ENCODE data around the gene PRX. TPM values are rescaled to one million over a fixed set of nuclear protein-coding genes. Genes with fewer than 3 reads are reported as not detected.

The PRX gene
- total RNA-seq, 1 experiment from 2014 or later, result 2.2 TPM

DNA sequence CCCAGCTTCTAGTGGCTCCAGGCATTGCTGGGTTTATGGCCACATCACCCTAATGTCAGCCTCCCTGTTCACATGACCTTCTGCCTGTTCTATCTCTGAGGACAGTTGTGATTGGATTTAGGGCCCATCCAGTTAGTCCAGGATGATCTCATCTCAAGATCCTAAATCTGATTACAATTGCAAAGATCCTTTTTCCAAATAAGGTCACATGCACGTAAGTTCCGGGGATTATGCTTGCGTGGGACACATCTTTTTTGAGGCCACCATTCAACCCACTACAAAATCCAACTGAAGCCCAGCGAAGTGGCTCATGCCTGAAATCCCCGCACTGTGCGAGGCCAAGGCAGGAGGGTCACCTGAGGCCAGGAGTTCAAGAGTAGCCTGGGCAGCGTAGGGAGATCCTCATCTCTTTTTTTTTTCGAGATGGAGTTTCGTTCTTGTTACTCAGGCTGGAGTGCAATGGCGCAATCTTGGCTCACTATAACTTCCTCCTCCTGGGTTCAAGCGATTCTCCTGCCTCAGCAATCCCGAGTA is 52.4 kb downstream of the PRX start:
- no peaks in the 10 kb centered on the region for H3F3A ChIP-seq (ENCODE audit: low read length, unreplicated experiment)
- POLR2A ChIA-PET (ENCODE audit: unreplicated experiment), result no interaction called here

DNA sequence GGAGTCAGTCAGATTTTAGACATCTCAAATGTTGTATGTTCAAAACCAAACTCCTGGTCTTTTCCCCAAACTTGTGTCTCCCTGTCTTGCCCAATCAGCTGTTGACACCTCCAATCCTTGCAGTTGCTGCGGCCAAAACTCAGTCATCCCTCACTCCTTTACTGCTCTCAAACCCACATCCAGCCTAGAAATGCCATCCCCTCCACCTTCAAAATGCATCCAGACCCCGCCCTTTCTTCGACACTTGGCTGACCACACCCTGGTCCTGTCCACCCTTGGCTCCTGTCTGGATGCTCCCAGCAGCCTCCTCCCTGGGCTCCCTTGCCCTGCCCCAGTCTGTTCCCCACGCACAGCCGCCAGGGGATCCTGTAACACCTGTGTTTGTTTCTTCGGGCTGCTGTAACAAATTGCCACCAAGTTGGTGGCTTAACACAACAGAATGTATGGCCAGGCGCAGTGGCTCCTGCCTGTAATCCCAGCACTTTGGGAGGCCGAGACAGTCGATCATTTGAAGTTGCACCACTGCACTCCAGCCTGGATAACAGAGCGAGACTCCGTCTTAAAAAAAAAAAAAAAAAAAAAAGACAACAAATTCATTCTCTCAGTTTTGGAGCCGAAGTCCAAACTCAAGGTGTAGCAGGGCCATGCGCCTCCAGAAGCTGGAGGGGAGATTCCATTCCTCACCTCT is 53.0 kb downstream of the PRX start:
- no peak overlapping the region for H3K9ac ChIP-seq (ENCODE audit: low read length)
- no peak overlapping the region for H3K4me2 ChIP-seq (ENCODE audit: low read length)
- H3K4me1 ChIP-seq (ENCODE audit: insufficient read depth, low read length), result no peaks in the 10 kb centered on the region
- no peak for DNase-seq
- no peaks in the 10 kb centered on the region for H3K36me3 ChIP-seq (ENCODE audit: low read depth, low read length)
- no peaks in the 10 kb centered on the region for H3K79me2 ChIP-seq (ENCODE audit: low read length)
- no peak for ATAC-seq
- ChIA-PET CTCF (no interaction called here), POLR2A (ENCODE audit: unreplicated experiment) (no interaction called here)
- TF ChIP-seq EZH2phosphoT487 (IDR thresholded peaks at IDR 0.05; ENCODE audit: borderline replicate concordance, low read length) (no peak), EZH2 (IDR thresholded peaks at IDR 0.05; ENCODE audit: low read length, unreplicated experiment) (no peak)
- TF ChIP-seq, protein P1, sequence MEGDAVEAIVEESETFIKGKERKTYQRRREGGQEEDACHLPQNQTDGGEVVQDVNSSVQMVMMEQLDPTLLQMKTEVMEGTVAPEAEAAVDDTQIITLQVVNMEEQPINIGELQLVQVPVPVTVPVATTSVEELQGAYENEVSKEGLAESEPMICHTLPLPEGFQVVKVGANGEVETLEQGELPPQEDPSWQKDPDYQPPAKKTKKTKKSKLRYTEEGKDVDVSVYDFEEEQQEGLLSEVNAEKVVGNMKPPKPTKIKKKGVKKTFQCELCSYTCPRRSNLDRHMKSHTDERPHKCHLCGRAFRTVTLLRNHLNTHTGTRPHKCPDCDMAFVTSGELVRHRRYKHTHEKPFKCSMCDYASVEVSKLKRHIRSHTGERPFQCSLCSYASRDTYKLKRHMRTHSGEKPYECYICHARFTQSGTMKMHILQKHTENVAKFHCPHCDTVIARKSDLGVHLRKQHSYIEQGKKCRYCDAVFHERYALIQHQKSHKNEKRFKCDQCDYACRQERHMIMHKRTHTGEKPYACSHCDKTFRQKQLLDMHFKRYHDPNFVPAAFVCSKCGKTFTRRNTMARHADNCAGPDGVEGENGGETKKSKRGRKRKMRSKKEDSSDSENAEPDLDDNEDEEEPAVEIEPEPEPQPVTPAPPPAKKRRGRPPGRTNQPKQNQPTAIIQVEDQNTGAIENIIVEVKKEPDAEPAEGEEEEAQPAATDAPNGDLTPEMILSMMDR (conservative IDR thresholded peaks at IDR 0.05; ENCODE audit: low read depth, low read length), result no peak
- H4K20me1 ChIP-seq (ENCODE audit: low read length), result no peaks in the 10 kb centered on the region
- intact Hi-C loops (cut with micrococcal nuclease), result no loop called here
- H2AFZ ChIP-seq (ENCODE audit: low read length), result no peak overlapping the region
- no peaks in the 10 kb centered on the region for H3K9me2 ChIP-seq (replicated peaks; ENCODE audit: low read length)
- H3K4me3 ChIP-seq (ENCODE audit: low read length), result no peak overlapping the region
- no peak overlapping the region for H3K27ac ChIP-seq (ENCODE audit: low read length)
- BruUV-seq (replicated peaks), result no TSS peak
- no peaks in the 10 kb centered on the region for H3F3A ChIP-seq (ENCODE audit: low read length, unreplicated experiment)
- no peaks in the 10 kb centered on the region for H3K27me3 ChIP-seq (ENCODE audit: low read length)
- H3K9me3 ChIP-seq (ENCODE audit: low read length), result no peaks in the 10 kb centered on the region

More for the DNA sequence above, 52.4 kb downstream of the PRX start:
- ATAC-seq, result no peak
- Histone ChIP-seq H4K20me1 (ENCODE audit: low read length) (no peaks in the 10 kb centered on the region), H3K9ac (ENCODE audit: low read length) (no peak overlapping the region), H3K36me3 (ENCODE audit: low read depth, low read length) (no peaks in the 10 kb centered on the region), H3K4me2 (ENCODE audit: low read length) (no peak overlapping the region), H3K9me3 (ENCODE audit: low read length) (no peaks in the 10 kb centered on the region), H2AFZ (ENCODE audit: low read length) (no peak overlapping the region), H3K9me2 (replicated peaks; ENCODE audit: low read length) (no peaks in the 10 kb centered on the region), H3K79me2 (ENCODE audit: low read length) (no peaks in the 10 kb centered on the region), H3K4me3 (ENCODE audit: low read length) (no peak overlapping the region), H3K27me3 (ENCODE audit: low read length) (no peaks in the 10 kb centered on the region), H3K27ac (ENCODE audit: low read length) (no peak overlapping the region), H3K4me1 (ENCODE audit: insufficient read depth, low read length) (no peaks in the 10 kb centered on the region)
- no peak for DNase-seq
- intact Hi-C loops (cut with micrococcal nuclease), result no loop called here
- no TSS peak for BruUV-seq (replicated peaks)
- TF ChIP-seq EZH2 (IDR thresholded peaks at IDR 0.05; ENCODE audit: low read length, unreplicated experiment) (no peak), EZH2phosphoT487 (IDR thresholded peaks at IDR 0.05; ENCODE audit: borderline replicate concordance, low read length) (no peak)
- TF ChIP-seq, protein P1 (conservative IDR thresholded peaks at IDR 0.05; ENCODE audit: low read depth, low read length), result no peak
- CTCF ChIA-PET, result no interaction called here

DNA sequence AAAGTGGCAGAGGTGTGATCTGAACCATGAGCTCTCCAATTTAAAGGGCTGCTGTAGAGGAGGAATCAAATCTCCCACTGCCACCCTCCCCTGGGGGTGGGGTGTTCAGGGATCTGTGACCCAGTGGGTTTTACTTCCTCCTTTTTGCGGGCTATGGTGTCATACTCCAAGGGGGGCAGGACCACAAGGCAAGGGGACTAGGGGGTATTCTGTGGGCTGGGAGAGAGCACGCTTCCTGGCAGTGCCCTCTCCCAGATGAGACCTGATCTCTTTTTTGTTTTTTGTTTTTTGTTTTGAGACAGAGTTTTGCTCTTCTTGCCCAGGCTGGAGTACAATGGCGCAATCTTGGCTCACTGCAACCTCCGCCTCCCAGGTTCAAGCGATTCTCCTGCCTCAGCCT is 54.4 kb downstream of the PRX start:
- Histone ChIP-seq H2AFZ (ENCODE audit: low read length) (no peak overlapping the region), H3K9ac (ENCODE audit: low read length) (no peak overlapping the region), H3K4me2 (ENCODE audit: low read length) (no peak overlapping the region), H3K27me3 (ENCODE audit: low read length) (no peaks in the 10 kb centered on the region), H3K9me3 (ENCODE audit: low read length) (no peaks in the 10 kb centered on the region), H3K4me1 (ENCODE audit: insufficient read depth, low read length) (no peaks in the 10 kb centered on the region), H3K27ac (ENCODE audit: low read length) (no peak overlapping the region), H3K4me3 (ENCODE audit: low read length) (no peak overlapping the region), H3K79me2 (ENCODE audit: low read length) (no peaks in the 10 kb centered on the region), H3K9me2 (replicated peaks; ENCODE audit: low read length) (no peaks in the 10 kb centered on the region), H3F3A (ENCODE audit: low read length, unreplicated experiment) (no peaks in the 10 kb centered on the region), H3K36me3 (ENCODE audit: low read depth, low read length) (no peaks in the 10 kb centered on the region), H4K20me1 (ENCODE audit: low read length) (no peaks in the 10 kb centered on the region)
- no peak for TF ChIP-seq EZH2 (IDR thresholded peaks at IDR 0.05; ENCODE audit: low read length, unreplicated experiment)
- TF ChIP-seq, protein P1 (conservative IDR thresholded peaks at IDR 0.05; ENCODE audit: low read depth, low read length), result no peak
- TF ChIP-seq EZH2phosphoT487 (IDR thresholded peaks at IDR 0.05; ENCODE audit: borderline replicate concordance, low read length), result no peak
- ChIA-PET POLR2A (ENCODE audit: unreplicated experiment) (no interaction called here), CTCF (no interaction called here)
- ATAC-seq, result no peak
- DNase-seq, result no peak
- BruUV-seq (replicated peaks), result no TSS peak
- intact Hi-C loops (cut with micrococcal nuclease), result no loop called here
